Measurements from ENCODE around the gene SMU1. TPM values are rescaled to one million over a fixed set of nuclear protein-coding genes. Genes with fewer than 3 reads are reported as not detected.

Gene SMU1
- total and polyA plus RNA-seq, 2 of the 13 experiments (the other 11 are each of a cell fraction or from before 2014, with no cell fraction given): 12.9 to 36.6 TPM

DNA sequence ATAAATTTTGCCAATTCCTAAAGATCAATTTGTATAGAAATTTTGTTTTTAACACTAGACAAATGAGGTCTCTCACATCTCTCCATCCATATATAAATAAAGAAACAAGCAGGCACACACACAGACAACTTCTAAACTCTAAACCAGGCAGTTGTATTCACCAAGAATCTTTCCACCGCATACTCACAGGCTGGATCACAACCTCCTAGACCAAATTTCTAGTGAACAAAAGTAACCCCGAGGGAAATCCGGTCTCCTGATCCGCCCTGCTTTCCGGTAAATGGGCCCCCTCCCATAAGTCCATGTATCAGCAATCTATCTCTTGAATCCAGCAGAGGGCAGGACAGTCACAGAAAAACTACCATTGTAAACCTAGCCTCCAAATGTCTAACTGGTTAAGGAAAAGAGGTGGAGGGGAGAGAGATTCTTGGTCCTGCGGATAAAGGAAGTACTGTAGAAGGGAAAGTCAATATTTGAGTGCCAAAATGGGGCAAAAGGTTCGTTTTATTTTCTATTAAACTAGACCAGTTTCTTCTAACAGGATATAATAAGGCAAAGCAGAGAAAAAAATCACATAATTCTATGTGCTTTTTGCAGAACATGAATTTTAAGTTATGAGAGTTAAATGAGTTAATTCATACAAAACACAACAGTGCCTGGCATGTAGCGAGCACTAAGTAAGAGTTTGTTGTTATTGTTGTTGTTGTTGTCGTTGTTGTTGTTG lies 4.8 kb upstream of the SMU1 start (continued):
- TF ChIP-seq TOPORS (CRISPR knock-in tag; IDR thresholded peaks at IDR 0.05) (no peak), ZNF772 (CRISPR knock-in tag; IDR thresholded peaks at IDR 0.05) (no peak), ZNF556 (CRISPR knock-in tag; IDR thresholded peaks at IDR 0.05; ENCODE audit: borderline replicate concordance) (no peak), PITX1 (CRISPR knock-in tag; IDR thresholded peaks at IDR 0.05) (no peak), ZNF10 (CRISPR knock-in tag; IDR thresholded peaks at IDR 0.05; ENCODE audit: borderline replicate concordance, low read depth) (no peak), ZGPAT (CRISPR knock-in tag; IDR thresholded peaks at IDR 0.05) (0 out of 2 replicates have a peak, but pooled peaks have one; percentile 40), ZNF503 (CRISPR knock-in tag; IDR thresholded peaks at IDR 0.05) (no peak), HMG20A (CRISPR knock-in tag; IDR thresholded peaks at IDR 0.05; ENCODE audit: borderline replicate concordance) (no peak), THRA (CRISPR knock-in tag; IDR thresholded peaks at IDR 0.05; ENCODE audit: borderline replicate concordance) (0 out of 2 replicates have a peak, but pooled peaks have one; percentile 9), ARID2 (CRISPR knock-in tag; IDR thresholded peaks at IDR 0.05; ENCODE audit: borderline replicate concordance) (no peak), GPN1 (CRISPR knock-in tag; IDR thresholded peaks at IDR 0.05; ENCODE audit: borderline replicate concordance) (no peak), SALL2 (CRISPR knock-in tag; IDR thresholded peaks at IDR 0.05) (no peak), MAFK (conservative IDR thresholded peaks at IDR 0.05 in 1 of 2, IDR thresholded peaks at IDR 0.05 in 1 of 2; ENCODE audit: low read length in 2 of 2) (peak; percentile 40 to 55; a peak in 2 of 4 replicates), ZNF124 (CRISPR knock-in tag; IDR thresholded peaks at IDR 0.05) (0 out of 2 replicates have a peak, but pooled peaks have one; percentile 35), NR0B2 (CRISPR knock-in tag; IDR thresholded peaks at IDR 0.05) (no peak), ZNF558 (CRISPR knock-in tag; IDR thresholded peaks at IDR 0.05; ENCODE audit: borderline replicate concordance) (no peak), MEIS1 (CRISPR knock-in tag; IDR thresholded peaks at IDR 0.05; ENCODE audit: borderline replicate concordance) (no peak), SMAD3 (CRISPR knock-in tag; IDR thresholded peaks at IDR 0.05) (0 out of 2 replicates have a peak, but pooled peaks have one; percentile 36), ZNF761 (CRISPR knock-in tag; conservative IDR thresholded peaks at IDR 0.05) (no peak), XRCC5 (optimal IDR thresholded peaks at IDR 0.05; ENCODE audit: low read length) (peak; percentile 17), KDM4B (CRISPR knock-in tag; IDR thresholded peaks at IDR 0.05) (no peak), ZNF766 (CRISPR knock-in tag; IDR thresholded peaks at IDR 0.05; ENCODE audit: borderline replicate concordance) (no peak), HES4 (CRISPR knock-in tag; IDR thresholded peaks at IDR 0.05; ENCODE audit: borderline replicate concordance) (no peak), ZNF629 (CRISPR knock-in tag; conservative IDR thresholded peaks at IDR 0.05) (peak; percentile 71)
- TF ChIP-seq, protein P1, sequence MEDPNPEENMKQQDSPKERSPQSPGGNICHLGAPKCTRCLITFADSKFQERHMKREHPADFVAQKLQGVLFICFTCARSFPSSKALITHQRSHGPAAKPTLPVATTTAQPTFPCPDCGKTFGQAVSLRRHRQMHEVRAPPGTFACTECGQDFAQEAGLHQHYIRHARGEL (CRISPR knock-in tag; IDR thresholded peaks at IDR 0.05): no peak
